Stimulated activated memory B cell treated with anti-CD40 and anti-IgM and Interleukin-4, amounts not matched to agents 10 μg/mL and 1 μg/mL and 100 μg/mL, for 72 hours (primary cell): ENCODE measurements around the gene KIF22.

Experiments used
- ATAC-seq: fragments of 150-1000 bp; cut with Tn5 transposase; 2 replicates; pipeline ENCODE4 v1.10.0; 2021
- H3K27ac Mint-ChIP-seq: one replicate; pipeline ENCODE4 v1.8.0; 2022; ENCODE audit warnings: mild to moderate bottlenecking, mixed read lengths
- H3K27me3 Mint-ChIP-seq: one replicate; pipeline ENCODE4 v1.8.0; 2022; ENCODE audit warnings: mixed read lengths
- H3K36me3 Mint-ChIP-seq: one replicate; pipeline ENCODE4 v1.8.0; 2022; ENCODE audit warnings: mixed read lengths
- H3K4me1 Mint-ChIP-seq: one replicate; pipeline ENCODE4 v1.8.0; 2022; ENCODE audit warnings: mixed read lengths
- H3K4me3 Mint-ChIP-seq: one replicate; pipeline ENCODE4 v1.8.0; 2022; ENCODE audit warnings: mild to moderate bottlenecking, moderate library complexity, mixed read lengths
- H3K9me3 Mint-ChIP-seq: one replicate; pipeline ENCODE4 v1.8.0; 2022; ENCODE audit warnings: mixed read lengths

KIF22 gene

DNA sequence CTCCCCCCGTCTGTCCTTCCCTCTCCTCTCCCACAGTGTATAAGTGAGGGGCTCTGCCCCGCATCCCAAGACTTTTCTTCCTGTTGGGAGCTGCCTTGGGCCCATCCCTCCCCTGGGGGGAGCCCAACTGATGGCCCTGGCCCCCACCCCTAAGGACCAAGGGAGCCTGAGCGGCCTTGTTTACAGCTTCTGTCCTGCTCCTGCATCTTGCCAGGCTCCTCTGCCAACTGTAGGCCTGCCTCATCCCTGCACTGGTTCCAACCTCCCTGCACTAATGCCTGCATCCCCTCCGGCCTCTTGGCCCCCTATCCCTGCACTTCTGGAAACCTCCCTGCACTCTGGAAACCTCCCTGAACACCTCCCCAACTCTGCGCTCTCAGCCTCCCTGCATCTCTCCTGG, 24.0 kb downstream of the KIF22 start:
- Mint-ChIP-seq H3K9me3 (no peaks in the 10 kb centered on the region), H3K27ac (peak overlapping the region; percentile 94)

DNA sequence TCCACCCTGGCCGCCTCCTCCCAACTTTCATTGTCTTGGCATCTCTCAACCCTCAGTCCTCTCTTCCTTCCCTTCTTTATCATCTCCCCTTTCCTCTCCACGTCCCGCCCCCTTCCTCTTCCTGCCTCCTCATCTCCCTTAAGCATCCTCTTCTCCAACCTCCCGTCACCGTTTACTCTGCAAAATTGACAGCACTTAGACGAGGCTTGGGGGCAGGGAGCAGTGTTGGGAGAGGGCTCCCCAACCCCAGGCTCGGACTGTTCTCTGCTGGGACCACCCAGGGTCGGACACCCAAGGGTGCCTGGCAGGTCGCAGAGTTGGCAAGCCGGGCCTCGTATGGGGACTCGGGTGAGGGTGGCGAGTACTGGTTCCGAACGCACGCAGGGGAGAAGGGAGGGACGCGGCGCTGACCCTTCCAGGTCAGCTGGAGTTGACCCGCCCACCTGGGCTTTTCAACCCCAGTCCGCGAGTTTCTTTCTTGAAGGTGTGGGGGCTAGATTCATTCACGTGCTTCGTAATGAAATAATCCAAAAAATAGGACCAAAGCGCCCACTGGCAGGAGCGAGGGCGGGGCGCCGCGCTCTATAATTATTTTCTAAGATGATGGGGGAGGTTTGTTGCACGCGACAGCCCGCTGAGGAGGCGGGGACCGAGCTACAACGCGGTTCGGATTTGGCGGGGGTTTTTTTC, 24.6 kb downstream of the KIF22 start:
- Mint-ChIP-seq H3K4me3 (peak overlapping the region; percentile 94), H3K27me3 (no peaks in the 10 kb centered on the region), H3K4me1 (peaks cover 79% of the 10 kb centered on the region), H3K9me3 (no peaks in the 10 kb centered on the region), H3K36me3 (peaks cover 30% of the 10 kb centered on the region), H3K27ac (peak overlapping the region; percentile 94)
- no peak for ATAC-seq

More for the DNA sequence above, 24.0 kb downstream of the KIF22 start:
- Mint-ChIP-seq H3K4me1 (peaks cover 79% of the 10 kb centered on the region), H3K27me3 (no peaks in the 10 kb centered on the region), H3K36me3 (peaks cover 34% of the 10 kb centered on the region), H3K4me3 (peak overlapping the region; percentile 94)
- no peak for ATAC-seq

DNA sequence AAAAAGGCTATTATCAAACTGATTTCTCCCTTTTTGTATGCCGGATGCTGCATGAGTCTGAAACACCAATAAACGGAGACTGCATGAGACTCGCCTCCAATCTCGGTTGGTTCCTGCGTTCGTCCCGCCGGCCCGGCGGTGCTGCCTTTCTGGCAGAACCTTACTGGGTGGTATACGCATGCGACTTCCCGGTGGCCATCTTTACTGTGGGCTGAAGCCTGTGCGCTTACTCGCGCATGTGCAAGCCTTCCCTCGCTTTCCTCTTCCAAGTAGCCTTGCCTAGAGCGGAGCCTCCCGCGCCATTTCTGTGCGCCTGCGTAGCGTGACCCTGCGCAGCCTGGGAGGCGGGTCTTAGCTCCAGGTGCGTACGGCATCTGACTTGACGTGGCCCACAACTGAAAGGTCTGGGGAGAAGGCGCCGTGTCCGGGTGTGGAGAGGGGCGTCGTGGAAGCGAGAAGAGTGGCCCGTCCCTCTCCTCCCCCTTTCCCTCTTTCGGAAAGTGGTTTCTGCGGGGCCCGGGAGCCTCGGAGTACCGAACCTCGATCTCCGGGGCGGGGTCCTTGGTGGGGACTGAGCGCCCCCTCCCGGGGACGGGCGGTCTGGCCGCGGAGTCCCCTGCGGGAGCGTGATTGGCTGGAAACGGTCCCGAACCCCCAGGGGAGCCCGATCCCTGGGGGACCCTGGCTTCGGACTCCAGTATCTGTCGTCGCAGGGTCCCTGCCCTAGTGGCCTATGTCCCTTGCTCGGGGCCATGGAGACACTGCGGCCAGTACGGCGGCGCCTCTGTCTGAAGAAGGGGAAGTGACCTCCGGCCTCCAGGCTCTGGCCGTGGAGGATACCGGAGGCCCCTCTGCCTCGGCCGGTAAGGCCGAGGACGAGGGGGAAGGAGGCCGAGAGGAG, 25.5 kb downstream of the KIF22 start, which contains the start of gene PAGR1:
PAGR1 (plus strand) TSS at position 360 of the 901 bp plus-strand sequence; CDS start at position 734, 374 bp downstream.
- Mint-ChIP-seq H3K4me3 (peak within 1 kb of the TSS; percentile 94), H3K9me3 (no peaks in the 10 kb centered on the region), H3K36me3 (peaks cover 21% of the 10 kb centered on the region), H3K4me1 (peaks cover 75% of the 10 kb centered on the region), H3K27me3 (no peaks in the 10 kb centered on the region), H3K27ac (peak within 1 kb of the TSS; percentile 94)
- peak; percentile 87 for ATAC-seq

GRCh38 chr16:29816694-29817441, 26.3 kb downstream of the KIF22 start:
- Mint-ChIP-seq H3K27ac (peak overlapping the region; percentile 94), H3K27me3 (no peaks in the 10 kb centered on the region), H3K4me3 (peak overlapping the region; percentile 94), H3K4me1 (peaks cover 75% of the 10 kb centered on the region), H3K9me3 (no peaks in the 10 kb centered on the region), H3K36me3 (peaks cover 20% of the 10 kb centered on the region)
- ATAC-seq, result peak; percentile 18

DNA sequence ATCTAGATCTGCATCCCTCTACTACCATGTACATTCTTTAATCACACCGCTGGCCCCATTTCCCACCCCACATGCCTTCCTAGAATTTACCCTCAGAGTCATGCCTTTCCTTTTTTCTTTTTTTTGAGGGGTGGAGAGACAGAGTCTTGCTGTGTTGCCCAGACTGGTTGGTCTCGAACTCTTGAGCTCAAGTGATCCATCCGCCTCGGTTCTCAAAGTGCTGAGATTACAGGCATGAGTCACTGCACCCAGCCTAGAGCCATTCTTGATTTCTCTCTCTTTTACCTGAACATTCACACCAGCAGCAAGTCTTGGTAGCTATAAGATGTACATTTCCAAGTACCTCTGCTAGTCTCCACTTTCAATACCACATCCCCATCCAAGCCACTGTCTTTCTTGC, 27.5 kb downstream of the KIF22 start:
- Mint-ChIP-seq H3K27me3 (no peaks in the 10 kb centered on the region), H3K9me3 (no peaks in the 10 kb centered on the region), H3K36me3 (peaks cover 25% of the 10 kb centered on the region), H3K4me3 (peak overlapping the region; percentile 75), H3K27ac (peak overlapping the region; percentile 59), H3K4me1 (peaks cover 79% of the 10 kb centered on the region)
- no peak for ATAC-seq

DNA sequence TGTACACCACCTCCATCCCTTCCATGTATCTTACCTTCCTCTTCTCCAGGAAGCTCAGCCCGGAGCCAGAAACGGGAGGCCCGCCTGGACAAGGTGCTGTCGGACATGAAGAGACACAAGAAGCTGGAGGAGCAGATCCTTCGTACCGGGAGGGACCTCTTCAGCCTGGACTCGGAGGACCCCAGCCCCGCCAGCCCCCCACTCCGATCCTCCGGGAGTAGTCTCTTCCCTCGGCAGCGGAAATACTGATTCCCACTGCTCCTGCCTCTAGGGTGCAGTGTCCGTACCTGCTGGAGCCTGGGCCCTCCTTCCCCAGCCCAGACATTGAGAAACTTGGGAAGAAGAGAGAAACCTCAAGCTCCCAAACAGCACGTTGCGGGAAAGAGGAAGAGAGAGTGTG, 29.0 kb downstream of the KIF22 start:
- peaks cover 72% of the 10 kb centered on the region for H3K4me1 Mint-ChIP-seq
- H3K4me3 Mint-ChIP-seq, result peak overlapping the region; percentile 94
- no peaks in the 10 kb centered on the region for H3K27me3 Mint-ChIP-seq
- ATAC-seq, result no peak
- H3K27ac Mint-ChIP-seq, result no peak overlapping the region
- H3K36me3 Mint-ChIP-seq, result peaks cover 25% of the 10 kb centered on the region
- no peaks in the 10 kb centered on the region for H3K9me3 Mint-ChIP-seq

GRCh38 chr16:29820271-29820701, 29.7 kb downstream of the KIF22 start, which contains the start of gene MVP:
TSS of gene MVP (plus strand) at chr16:29820462. CDS start at chr16:29830550, 10,088 bp downstream.
- Mint-ChIP-seq H3K27me3 (no peaks in the 10 kb centered on the region), H3K4me1 (peaks cover 70% of the 10 kb centered on the region), H3K27ac (peak within 1 kb of the TSS; percentile 84), H3K4me3 (peak within 1 kb of the TSS; percentile 94), H3K36me3 (peaks cover 28% of the 10 kb centered on the region), H3K9me3 (no peaks in the 10 kb centered on the region)
- ATAC-seq, result peak; percentile 49

DNA sequence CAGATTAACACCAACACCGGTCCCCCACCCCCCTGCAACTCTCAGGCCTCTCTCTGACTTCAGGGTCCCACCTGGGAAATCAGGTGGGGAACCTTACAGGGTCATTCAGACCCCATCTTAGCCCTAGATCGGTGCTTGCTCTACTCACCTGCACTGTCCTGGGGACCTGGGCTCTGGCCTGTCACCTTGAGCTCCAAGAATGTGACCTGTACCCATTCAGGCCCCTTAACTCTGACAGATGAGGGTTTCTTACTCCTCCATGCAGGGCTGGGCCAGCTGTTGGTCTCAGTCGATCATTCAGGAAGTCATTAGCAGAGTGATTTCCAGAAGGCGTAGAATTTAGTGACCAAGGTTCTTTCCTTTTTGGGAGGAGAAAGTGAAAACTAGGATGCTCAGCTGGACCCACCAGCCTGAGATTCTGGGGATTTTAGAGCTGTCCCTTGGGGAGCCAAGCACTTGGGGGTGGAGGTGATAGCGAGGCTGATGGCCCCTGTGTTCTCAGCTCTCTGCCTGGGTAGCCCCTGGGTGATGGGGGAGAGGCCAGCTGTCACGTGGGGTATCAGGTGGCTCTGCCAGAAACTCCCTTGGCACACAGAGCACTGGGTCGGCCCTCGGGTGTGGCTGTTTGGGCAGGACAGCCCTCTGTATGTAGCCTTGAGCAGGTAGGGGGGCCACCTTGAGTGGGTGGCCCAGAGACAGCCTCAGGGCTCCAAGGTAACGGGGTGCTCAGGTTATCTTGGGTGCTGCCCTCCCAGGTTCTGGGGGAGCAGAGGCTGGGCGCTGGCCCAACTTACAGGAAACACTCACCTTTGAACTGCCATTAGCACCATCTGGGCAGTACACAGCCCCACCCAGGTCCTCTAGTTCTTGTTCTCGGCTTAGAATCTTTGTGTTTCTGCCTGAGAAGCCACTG, 30.4 kb downstream of the KIF22 start:
- H3K9me3 Mint-ChIP-seq, result no peaks in the 10 kb centered on the region
- no peaks in the 10 kb centered on the region for H3K27me3 Mint-ChIP-seq
- H3K27ac Mint-ChIP-seq, result peak overlapping the region; percentile 84
- H3K4me1 Mint-ChIP-seq, result peaks cover 73% of the 10 kb centered on the region
- peak; percentile 82 for ATAC-seq
- peak overlapping the region; percentile 94 for H3K4me3 Mint-ChIP-seq
- H3K36me3 Mint-ChIP-seq, result peaks cover 33% of the 10 kb centered on the region

DNA sequence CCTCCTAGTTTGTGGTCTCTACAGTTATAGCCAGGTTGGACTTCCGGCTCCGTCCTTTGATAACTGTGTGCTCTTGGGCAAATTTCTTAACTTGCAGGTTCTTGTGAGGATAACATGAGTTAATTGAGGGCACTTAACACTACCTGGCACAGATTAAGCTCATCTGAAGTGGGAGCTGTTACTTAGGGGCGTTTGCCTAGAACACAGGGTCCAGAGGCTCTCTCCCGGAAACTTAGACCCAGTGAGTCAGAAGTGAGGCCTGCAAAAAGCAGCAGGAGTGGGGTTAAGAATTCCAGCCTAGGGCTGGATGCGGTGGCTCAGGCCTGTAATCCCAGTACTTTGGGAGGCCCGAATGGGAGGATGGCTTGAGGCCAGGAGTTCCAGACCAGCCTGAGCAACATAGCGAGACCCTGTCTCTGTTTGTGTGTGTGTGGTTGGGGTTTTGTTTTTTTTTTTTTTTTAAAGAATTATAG, 31.1 kb downstream of the KIF22 start:
- no peak for ATAC-seq
- peak overlapping the region; percentile 94 for H3K4me3 Mint-ChIP-seq
- H3K36me3 Mint-ChIP-seq, result peaks cover 33% of the 10 kb centered on the region

GRCh38 chr16:29824589-29825144, 34.1 kb downstream of the KIF22 start:
- H3K4me3 Mint-ChIP-seq, result no peak overlapping the region
- H3K4me1 Mint-ChIP-seq, result peaks cover 52% of the 10 kb centered on the region
- peak overlapping the region; percentile 54 for H3K27ac Mint-ChIP-seq
- ATAC-seq, result no peak
- H3K36me3 Mint-ChIP-seq, result peaks cover 19% of the 10 kb centered on the region
- no peaks in the 10 kb centered on the region for H3K27me3 Mint-ChIP-seq
- H3K9me3 Mint-ChIP-seq, result no peaks in the 10 kb centered on the region

More for the DNA sequence above, 31.1 kb downstream of the KIF22 start:
- Mint-ChIP-seq H3K27ac (peak overlapping the region; percentile 84), H3K9me3 (no peaks in the 10 kb centered on the region), H3K4me1 (peaks cover 72% of the 10 kb centered on the region), H3K27me3 (no peaks in the 10 kb centered on the region)

- H3K4me1 Mint-ChIP-seq, result peaks cover 46% of the 10 kb centered on the region
- H3K27me3 Mint-ChIP-seq, result no peaks in the 10 kb centered on the region
- ATAC-seq, result no peak
- no peaks in the 10 kb centered on the region for H3K9me3 Mint-ChIP-seq
- H3K36me3 Mint-ChIP-seq, result peaks cover 26% of the 10 kb centered on the region
- peak overlapping the region; percentile 54 for H3K27ac Mint-ChIP-seq
- peak overlapping the region; percentile 36 for H3K4me3 Mint-ChIP-seq
Measured at GRCh38 chr16:29825145-29826044, 34.8 kb downstream of the KIF22 start.

- Mint-ChIP-seq H3K27ac (no peak overlapping the region), H3K4me1 (peaks cover 40% of the 10 kb centered on the region), H3K9me3 (no peaks in the 10 kb centered on the region), H3K36me3 (peaks cover 34% of the 10 kb centered on the region), H3K4me3 (no peak overlapping the region), H3K27me3 (no peaks in the 10 kb centered on the region)
- no peak for ATAC-seq
Measured at GRCh38 chr16:29826342-29826695, 35.8 kb downstream of the KIF22 start.

DNA sequence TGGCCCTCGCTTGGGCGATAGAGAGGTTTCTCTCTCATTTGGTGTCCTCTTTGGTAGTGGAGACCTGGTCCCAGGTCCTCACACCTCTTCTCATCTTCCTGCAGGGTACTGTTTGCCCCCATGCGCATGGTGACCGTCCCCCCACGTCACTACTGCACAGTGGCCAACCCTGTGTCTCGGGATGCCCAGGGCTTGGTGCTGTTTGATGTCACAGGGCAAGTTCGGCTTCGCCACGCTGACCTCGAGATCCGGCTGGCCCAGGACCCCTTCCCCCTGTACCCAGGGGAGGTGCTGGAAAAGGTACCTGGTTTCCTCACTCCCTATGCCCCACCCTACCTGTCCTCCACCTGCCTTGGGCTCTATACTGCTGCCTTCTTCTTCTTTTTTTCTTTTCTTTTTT, 40.2 kb downstream of the KIF22 start:
- H3K27ac Mint-ChIP-seq, result no peak overlapping the region
- H3K9me3 Mint-ChIP-seq, result no peaks in the 10 kb centered on the region
- peaks cover 9% of the 10 kb centered on the region for H3K4me1 Mint-ChIP-seq
- H3K36me3 Mint-ChIP-seq, result peaks cover 56% of the 10 kb centered on the region
- H3K4me3 Mint-ChIP-seq, result no peak overlapping the region
- ATAC-seq, result no peak
- H3K27me3 Mint-ChIP-seq, result no peaks in the 10 kb centered on the region
